Measurements from ENCODE around the gene ZDHHC18.
A peak's percentile ranks its signal among the peaks of the same experiment; 100 is the strongest.
"Not testable (repeated sequence)": the region's sequence is repeated elsewhere in the genome, so short reads cannot be mapped to it uniquely, and the experiment has no call there.

Gene ZDHHC18

GRCh38 chr1:26877326-26877725 lies 50.8 kb downstream of the ZDHHC18 start:
- H3K4me1 Mint-ChIP-seq (ENCODE audit: low read depth) = peaks cover 1% of the 10 kb centered on the region
- H3K4me3 Mint-ChIP-seq = no peak overlapping the region
- no peaks in the 10 kb centered on the region for H3K27me3 Mint-ChIP-seq
- H3K27ac Mint-ChIP-seq = no peak overlapping the region
- H3K36me3 Mint-ChIP-seq = no peaks in the 10 kb centered on the region
- no peaks in the 10 kb centered on the region for H3K9me3 Mint-ChIP-seq (ENCODE audit: low read depth)

- Mint-ChIP-seq H3K27ac (no peak overlapping the region), H3K4me1 (ENCODE audit: low read depth) (peaks cover 2% of the 10 kb centered on the region), H3K27me3 (no peaks in the 10 kb centered on the region), H3K4me3 (no peak overlapping the region), H3K36me3 (peaks cover 2% of the 10 kb centered on the region), H3K9me3 (ENCODE audit: low read depth) (no peaks in the 10 kb centered on the region)
These were observed 53.3 kb downstream of the ZDHHC18 start for GRCh38 chr1:26879793-26880192.

- not testable (repeated sequence) for H3K27ac Mint-ChIP-seq; H3K36me3 Mint-ChIP-seq; H3K27me3 Mint-ChIP-seq; H3K9me3 Mint-ChIP-seq (ENCODE audit: low read depth); H3K4me1 Mint-ChIP-seq (ENCODE audit: low read depth); H3K4me3 Mint-ChIP-seq
These were observed 55.1 kb downstream of the ZDHHC18 start for GRCh38 chr1:26881611-26882010.

- Mint-ChIP-seq H3K4me1 (ENCODE audit: low read depth) (peaks cover 13% of the 10 kb centered on the region), H3K27ac (peak overlapping the region; percentile 46), H3K36me3 (peaks cover 2% of the 10 kb centered on the region), H3K4me3 (no peak overlapping the region), H3K27me3 (no peaks in the 10 kb centered on the region), H3K9me3 (ENCODE audit: low read depth) (no peaks in the 10 kb centered on the region)
These were observed 56.4 kb downstream of the ZDHHC18 start for GRCh38 chr1:26882696-26883463.

- Mint-ChIP-seq H3K27ac (peak overlapping the region; percentile 66), H3K4me3 (peak overlapping the region; percentile 73), H3K36me3 (peaks cover 5% of the 10 kb centered on the region), H3K27me3 (no peaks in the 10 kb centered on the region), H3K4me1 (ENCODE audit: low read depth) (peaks cover 31% of the 10 kb centered on the region), H3K9me3 (ENCODE audit: low read depth) (no peaks in the 10 kb centered on the region)
These were observed 60.6 kb downstream of the ZDHHC18 start for GRCh38 chr1:26887125-26887524.

GRCh38 chr1:26888231-26888630 lies 61.7 kb downstream of the ZDHHC18 start:
- no peaks in the 10 kb centered on the region for H3K27me3 Mint-ChIP-seq
- H3K9me3 Mint-ChIP-seq (ENCODE audit: low read depth) = no peaks in the 10 kb centered on the region
- H3K27ac Mint-ChIP-seq = peak overlapping the region; percentile 92
- H3K36me3 Mint-ChIP-seq = peaks cover 4% of the 10 kb centered on the region
- H3K4me1 Mint-ChIP-seq (ENCODE audit: low read depth) = peaks cover 30% of the 10 kb centered on the region
- H3K4me3 Mint-ChIP-seq = peak overlapping the region; percentile 97

GRCh38 chr1:26889551-26890466 lies 63.3 kb downstream of the ZDHHC18 start, which contains the start of gene GPN2:
Gene GPN2 (minus strand): TSS chr1:26890283. CDS start chr1:26890096, 187 bp downstream.
- Mint-ChIP-seq H3K27ac (peak within 1 kb of the TSS; percentile 92), H3K4me1 (ENCODE audit: low read depth) (peaks cover 30% of the 10 kb centered on the region), H3K9me3 (ENCODE audit: low read depth) (no peaks in the 10 kb centered on the region), H3K4me3 (peak within 1 kb of the TSS; percentile 97), H3K36me3 (peaks cover 6% of the 10 kb centered on the region), H3K27me3 (no peaks in the 10 kb centered on the region)

GRCh38 chr1:26890467-26890796 lies 63.9 kb downstream of the ZDHHC18 start:
- Mint-ChIP-seq H3K27me3 (no peaks in the 10 kb centered on the region), H3K27ac (peak overlapping the region; percentile 92), H3K4me3 (peak overlapping the region; percentile 97), H3K4me1 (ENCODE audit: low read depth) (peaks cover 26% of the 10 kb centered on the region), H3K36me3 (peaks cover 6% of the 10 kb centered on the region), H3K9me3 (ENCODE audit: low read depth) (no peaks in the 10 kb centered on the region)

- H3K4me3 Mint-ChIP-seq = no peak overlapping the region
- H3K4me1 Mint-ChIP-seq (ENCODE audit: low read depth) = peaks cover 19% of the 10 kb centered on the region
- no peaks in the 10 kb centered on the region for H3K9me3 Mint-ChIP-seq (ENCODE audit: low read depth)
- no peak overlapping the region for H3K27ac Mint-ChIP-seq
- H3K36me3 Mint-ChIP-seq = peaks cover 9% of the 10 kb centered on the region
- H3K27me3 Mint-ChIP-seq = no peaks in the 10 kb centered on the region
These were observed 67.8 kb downstream of the ZDHHC18 start for GRCh38 chr1:26894263-26894662.

GRCh38 chr1:26897351-26897750 lies 70.9 kb downstream of the ZDHHC18 start:
- Mint-ChIP-seq H3K9me3 (ENCODE audit: low read depth) (no peaks in the 10 kb centered on the region), H3K27me3 (no peaks in the 10 kb centered on the region), H3K4me1 (ENCODE audit: low read depth) (peaks cover 31% of the 10 kb centered on the region), H3K27ac (no peak overlapping the region), H3K4me3 (no peak overlapping the region), H3K36me3 (peaks cover 6% of the 10 kb centered on the region)

- H3K27me3 Mint-ChIP-seq = no peaks in the 10 kb centered on the region
- H3K9me3 Mint-ChIP-seq (ENCODE audit: low read depth) = no peaks in the 10 kb centered on the region
- peaks cover 4% of the 10 kb centered on the region for H3K36me3 Mint-ChIP-seq
- peaks cover 31% of the 10 kb centered on the region for H3K4me1 Mint-ChIP-seq (ENCODE audit: low read depth)
- H3K4me3 Mint-ChIP-seq = peak within 1 kb of the TSS; percentile 91
- H3K27ac Mint-ChIP-seq = peak within 1 kb of the TSS; percentile 99
These were observed 73.7 kb downstream of the ZDHHC18 start, which contains the start of gene GPATCH3 for GRCh38 chr1:26900001-26900814. Gene GPATCH3 (minus strand): TSS chr1:26900467. CDS start chr1:26900442, 25 bp downstream.

GRCh38 chr1:26900815-26901511 lies 74.5 kb downstream of the ZDHHC18 start:
- no peaks in the 10 kb centered on the region for H3K27me3 Mint-ChIP-seq
- peak overlapping the region; percentile 99 for H3K27ac Mint-ChIP-seq
- peaks cover 4% of the 10 kb centered on the region for H3K36me3 Mint-ChIP-seq
- peaks cover 30% of the 10 kb centered on the region for H3K4me1 Mint-ChIP-seq (ENCODE audit: low read depth)
- no peaks in the 10 kb centered on the region for H3K9me3 Mint-ChIP-seq (ENCODE audit: low read depth)
- peak overlapping the region; percentile 91 for H3K4me3 Mint-ChIP-seq

Data from activated naive CD8-positive, alpha-beta T cell (primary cell).